GM12878 (cell line): ENCODE data around the gene USP12. TPM values are rescaled to one million over a fixed set of nuclear protein-coding genes. Genes with fewer than 3 reads are reported as not detected.

Experiments
- ATAC-seq: fragments of 200-7000 bp; cut with Tn5 transposase; 3 replicates; pipeline ENCODE4 v1.9.1; 2020; ENCODE audit warnings: mild to moderate bottlenecking, moderate library complexity
- BruUV-seq: library from RNA; stranded (reverse); fragments of 400-500 nt; replicated peaks from 2 replicates; lab custom pipeline; 2021; lab: Mats Ljungman, UMichigan
- CTCF ChIA-PET: fragments of 300-600 bp; sonication (Branson Sonifier 250); formaldehyde crosslinking; extraction: SDS; loops from one replicate; lab custom pipeline; 2021; ENCODE audit warnings: inconsistent platforms; lab: Yijun Ruan, JAX
- POLR2A ChIA-PET: fragments of 350-600 bp; formaldehyde crosslinking; extraction: SDS; loops from one replicate; lab custom pipeline; 2021; ENCODE audit warnings: inconsistent platforms; lab: Charles Lee
- RAD21 ChIA-PET: fragments of 300-600 bp; sonication (Branson Sonifier 250); formaldehyde crosslinking; loops from one replicate; lab custom pipeline; 2023; ENCODE audit warnings: antibody characterized with exemption; ENCODE audit not compliant: unreplicated experiment; lab: Charles Lee
- SMC1A ChIA-PET: fragments of 300-600 bp; sonication (Branson Sonifier 250); formaldehyde crosslinking; loops from one replicate; lab custom pipeline; 2023; ENCODE audit not compliant: unreplicated experiment, uncharacterized antibody; lab: Charles Lee
- DNase-seq: peaks from one replicate; pipeline ENCODE4 v3.0.0-alpha.2; 2011; ENCODE audit warnings: low read depth, low spot score
- FAIRE-seq: peaks from 3 replicates; lab custom pipeline; 2011; peaks lifted over from hg19 to GRCh38; lab: Jason Lieb, UNC
- H2AFZ ChIP-seq: 2 replicates; pipeline ENCODE4 v1.6.0; 2011; ENCODE audit warnings: low read depth, low read length, control low read depth; ENCODE audit not compliant: control insufficient read depth
- H3K27ac ChIP-seq: 2 replicates; pipeline ENCODE4 v1.5.1; 2011; ENCODE audit warnings: control low read depth; ENCODE audit not compliant: control insufficient read depth, insufficient read depth
- H3K27me3 ChIP-seq, 2 experiments: replicated peaks in 1 of 2; 2 replicates each; pipeline versions ENCODE4 v1.6.0 to v1.6.1; 2011; ENCODE audit warnings: low read length in 1 of 2; ENCODE audit not compliant: control insufficient read depth in 2 of 2, insufficient read depth in 2 of 2
- H3K36me3 ChIP-seq, 2 experiments: 2 replicates each; pipeline ENCODE4 v1.5.1; 2011; ENCODE audit warnings: low read length in 1 of 2; ENCODE audit not compliant: control insufficient read depth in 2 of 2, insufficient read depth in 2 of 2
- H3K4me1 ChIP-seq: 2 replicates; pipeline ENCODE4 v1.6.1; 2011; ENCODE audit warnings: mild to moderate bottlenecking, low read length, moderate library complexity, mixed read lengths; ENCODE audit not compliant: control insufficient read depth, insufficient read depth
- H3K4me2 ChIP-seq: 2 replicates; pipeline ENCODE4 v1.6.0; 2011; ENCODE audit warnings: control low read depth; ENCODE audit not compliant: control insufficient read depth, insufficient read depth
- H3K4me3 ChIP-seq: fragments of 200-600 bp; sonication (generic); 2 replicates; pipeline ENCODE4 v1.5.1; 2016
- H3K79me2 ChIP-seq: 2 replicates; pipeline ENCODE4 v1.6.0; 2011; ENCODE audit warnings: low read length; ENCODE audit not compliant: control insufficient read depth, insufficient read depth
- H3K9ac ChIP-seq: 2 replicates; pipeline ENCODE4 v1.8.0; 2011; ENCODE audit warnings: low read length, control low read depth, mixed read lengths; ENCODE audit not compliant: control insufficient read depth, insufficient read depth
- H3K9me3 ChIP-seq: replicated peaks from 3 replicates; pipeline ENCODE4 v1.5.1; 2011; ENCODE audit warnings: mild to moderate bottlenecking, low read length; ENCODE audit not compliant: control insufficient read depth, insufficient read depth
- H4K20me1 ChIP-seq: 2 replicates; pipeline ENCODE4 v1.6.0; 2011; ENCODE audit not compliant: control insufficient read depth, insufficient read depth
- CHD1 ChIP-seq: IDR thresholded peaks from 2 replicates; pipeline ENCODE4 v1.6.1; 2012; ENCODE audit warnings: low read depth, low read length, improper control_type of control experiment
- RAD21 ChIP-seq: IDR thresholded peaks from 2 replicates; pipeline ENCODE4 v1.6.1; 2011; ENCODE audit warnings: mild to moderate bottlenecking, low read depth, low read length, moderate library complexity; ENCODE audit not compliant: insufficient read depth
- RBBP5 ChIP-seq: fragments of 200-600 bp; sonication (generic); conservative IDR thresholded peaks from 2 replicates; pipeline ENCODE4 v1.6.1; 2016
- YY1 ChIP-seq: IDR thresholded peaks from 2 replicates; pipeline ENCODE4 v1.6.1; 2011; ENCODE audit warnings: low read depth, mild to moderate bottlenecking, low read length
- ZBTB40 ChIP-seq: fragments of 450-650 bp; IDR thresholded peaks from 2 replicates; pipeline ENCODE4 v1.6.1; 2016; ENCODE audit warnings: mild to moderate bottlenecking, moderate library complexity, borderline replicate concordance
- WGBS: methylation state at CpG from one replicate; pipeline ENCODE4 v1.1.6; 2016; ENCODE audit warnings: low lambda C conversion rate; ENCODE audit not compliant: insufficient replicate concordance, insufficient coverage; ENCODE audit errors: missing lambda C conversion rate; 5-methylcytosine and 5-hydroxymethylcytosine counted together
- in situ Hi-C: fragments of 300-500 bp; cut with MboI; formaldehyde crosslinking; loops from 9 replicates; pipeline ENCODE4 v1.14.3; 2018; ENCODE audit warnings: mixed read lengths
- intact Hi-C: fragments of 100-400 bp; cut with micrococcal nuclease; formaldehyde crosslinking; loops from one replicate; pipeline ENCODE4 v1.14.2; 2022; ENCODE audit not compliant: unreplicated experiment
- polyA plus RNA-seq, 11 experiments: library from polyadenylated mRNA; depleted of rRNA in 4 of 11; unstranded in 6 of 11; stranded (reverse) in 5 of 11; fragments of >200 nt; fragmentation: Nextera tagmentation in 4 of 11; fragmentation: Illumina TruSeq in 1 of 11; extraction: Ambion mirVana in 4 of 11; extraction: Trizol in 1 of 11; gene quantifications; 1 replicate in 1 of 11; 2 replicates in 10 of 11; pipeline versions ENCODE4 v1.2.1 to v1.2.3, GENCODE V29; 2011 to 2016; ENCODE audit warnings: inconsistent platforms in 2 of 11, missing spikeins in 2 of 11, low read depth in 1 of 11
- total RNA-seq, 4 experiments: library from RNA; depleted of rRNA in 3 of 4; stranded (reverse); fragments of >200 nt in 3 of 4; fragmentation: Illumina TruSeq in 1 of 4; extraction: Trizol in 1 of 4; gene quantifications; 2 replicates each; pipeline versions ENCODE4 v1.2.1 to v1.2.3, GENCODE V29; 2013 to 2021
- TF ChIP-seq, protein P1 (sequence below): IDR thresholded peaks from 2 replicates; pipeline ENCODE4 v1.6.1; 2012; ENCODE audit warnings: mild to moderate bottlenecking, low read depth, low read length
- TF ChIP-seq, protein P2 (sequence below): fragments of 450-650 bp; IDR thresholded peaks from 2 replicates; pipeline ENCODE4 v1.6.1; 2016; ENCODE audit warnings: mild to moderate bottlenecking
- TF ChIP-seq, protein P3 (sequence below): fragments of 450-650 bp; IDR thresholded peaks from 2 replicates; pipeline ENCODE4 v1.6.1; 2017; ENCODE audit warnings: low read depth, mild to moderate bottlenecking, moderate library complexity

The USP12 gene
- total and polyA plus RNA-seq, 10 of the 15 experiments (the other 5 are each of a cell fraction or from before 2014, with no cell fraction given), result 3.5 to 32.2 (median 24.6) TPM

DNA sequence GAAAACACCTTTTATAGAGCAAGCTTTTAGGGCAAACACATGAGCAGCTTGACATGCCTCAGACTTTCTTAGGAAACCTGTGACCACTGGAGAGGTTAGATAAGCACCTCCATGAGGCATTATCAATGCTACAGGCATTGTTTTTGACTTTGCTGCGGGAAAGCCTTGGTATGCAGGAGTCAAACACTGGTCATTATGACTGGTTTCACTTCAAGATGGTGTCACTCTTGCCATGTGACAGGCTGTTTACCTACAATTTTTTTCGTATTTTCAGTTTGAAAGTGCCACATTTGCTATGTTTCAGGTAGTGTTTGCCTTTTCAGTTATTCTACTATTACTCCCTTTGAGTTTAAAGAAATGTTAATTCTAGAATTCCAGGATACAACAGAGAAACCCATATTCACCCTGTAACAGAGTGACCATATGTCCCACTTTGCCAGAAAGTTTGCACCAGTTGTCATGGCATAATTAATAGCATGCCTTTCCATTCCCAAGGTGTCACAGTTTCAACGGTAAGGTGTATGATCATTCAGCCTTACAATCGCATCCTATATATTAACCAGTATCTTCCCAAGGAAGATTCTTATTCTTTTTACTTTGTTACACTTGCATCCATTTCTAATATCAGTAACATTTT, 33.0 kb downstream of the USP12 start:
- Histone ChIP-seq H3K9me3 (no peaks in the 10 kb centered on the region; the same call in 1 of the 3 replicates), H3K9ac (no peak overlapping the region), H3K79me2 (peaks cover 85% of the 10 kb centered on the region), H4K20me1 (peaks cover 2% of the 10 kb centered on the region; the same call in 1 of the 2 replicates), H3K27me3 (no peaks in the 10 kb centered on the region), H3K4me2 (no peak overlapping the region), H3K27ac (no peak overlapping the region), H2AFZ (no peak overlapping the region), H3K4me3 (no peak overlapping the region), H3K36me3 (0 out of 4 replicates have a peak, but pooled peaks cover 0 to 2% of the 10 kb centered on the region in 2 experiments), H3K4me1 (no peaks in the 10 kb centered on the region)
- ChIA-PET CTCF (interaction anchor here (1.2 kb wide), 1 partner anchor 9 kb away, joined by 9 read pairs; no protein-coding TSS in a partner anchor), SMC1A (interaction anchor here (0.5 to 2.6 kb wide), 7 partner anchors 9 to 105 kb away, joined by 3 to 14 read pairs (median 4); no protein-coding TSS in a partner anchor), POLR2A (no interaction called here), RAD21 (no interaction called here)
- in situ Hi-C loops, result no loop called here
- intact Hi-C loops, result no loop called here
- ATAC-seq, result peak; percentile 41
- 60% methylated on average over 4 of the region's 4 CpGs for WGBS
- no peak for DNase-seq
- BruUV-seq, result no TSS peak
- FAIRE-seq, result no peak
- TF ChIP-seq, protein P1, sequence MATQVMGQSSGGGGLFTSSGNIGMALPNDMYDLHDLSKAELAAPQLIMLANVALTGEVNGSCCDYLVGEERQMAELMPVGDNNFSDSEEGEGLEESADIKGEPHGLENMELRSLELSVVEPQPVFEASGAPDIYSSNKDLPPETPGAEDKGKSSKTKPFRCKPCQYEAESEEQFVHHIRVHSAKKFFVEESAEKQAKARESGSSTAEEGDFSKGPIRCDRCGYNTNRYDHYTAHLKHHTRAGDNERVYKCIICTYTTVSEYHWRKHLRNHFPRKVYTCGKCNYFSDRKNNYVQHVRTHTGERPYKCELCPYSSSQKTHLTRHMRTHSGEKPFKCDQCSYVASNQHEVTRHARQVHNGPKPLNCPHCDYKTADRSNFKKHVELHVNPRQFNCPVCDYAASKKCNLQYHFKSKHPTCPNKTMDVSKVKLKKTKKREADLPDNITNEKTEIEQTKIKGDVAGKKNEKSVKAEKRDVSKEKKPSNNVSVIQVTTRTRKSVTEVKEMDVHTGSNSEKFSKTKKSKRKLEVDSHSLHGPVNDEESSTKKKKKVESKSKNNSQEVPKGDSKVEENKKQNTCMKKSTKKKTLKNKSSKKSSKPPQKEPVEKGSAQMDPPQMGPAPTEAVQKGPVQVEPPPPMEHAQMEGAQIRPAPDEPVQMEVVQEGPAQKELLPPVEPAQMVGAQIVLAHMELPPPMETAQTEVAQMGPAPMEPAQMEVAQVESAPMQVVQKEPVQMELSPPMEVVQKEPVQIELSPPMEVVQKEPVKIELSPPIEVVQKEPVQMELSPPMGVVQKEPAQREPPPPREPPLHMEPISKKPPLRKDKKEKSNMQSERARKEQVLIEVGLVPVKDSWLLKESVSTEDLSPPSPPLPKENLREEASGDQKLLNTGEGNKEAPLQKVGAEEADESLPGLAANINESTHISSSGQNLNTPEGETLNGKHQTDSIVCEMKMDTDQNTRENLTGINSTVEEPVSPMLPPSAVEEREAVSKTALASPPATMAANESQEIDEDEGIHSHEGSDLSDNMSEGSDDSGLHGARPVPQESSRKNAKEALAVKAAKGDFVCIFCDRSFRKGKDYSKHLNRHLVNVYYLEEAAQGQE, result no peak
- TF ChIP-seq YY1 (0 out of 2 replicates have a peak, but pooled peaks have one; percentile 34), ZBTB40 (no peak), RBBP5 (no peak), CHD1 (no peak), RAD21 (no peak)
- TF ChIP-seq, protein P2, sequence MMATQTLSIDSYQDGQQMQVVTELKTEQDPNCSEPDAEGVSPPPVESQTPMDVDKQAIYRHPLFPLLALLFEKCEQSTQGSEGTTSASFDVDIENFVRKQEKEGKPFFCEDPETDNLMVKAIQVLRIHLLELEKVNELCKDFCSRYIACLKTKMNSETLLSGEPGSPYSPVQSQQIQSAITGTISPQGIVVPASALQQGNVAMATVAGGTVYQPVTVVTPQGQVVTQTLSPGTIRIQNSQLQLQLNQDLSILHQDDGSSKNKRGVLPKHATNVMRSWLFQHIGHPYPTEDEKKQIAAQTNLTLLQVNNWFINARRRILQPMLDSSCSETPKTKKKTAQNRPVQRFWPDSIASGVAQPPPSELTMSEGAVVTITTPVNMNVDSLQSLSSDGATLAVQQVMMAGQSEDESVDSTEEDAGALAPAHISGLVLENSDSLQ, result no peak
- TF ChIP-seq, protein P3, sequence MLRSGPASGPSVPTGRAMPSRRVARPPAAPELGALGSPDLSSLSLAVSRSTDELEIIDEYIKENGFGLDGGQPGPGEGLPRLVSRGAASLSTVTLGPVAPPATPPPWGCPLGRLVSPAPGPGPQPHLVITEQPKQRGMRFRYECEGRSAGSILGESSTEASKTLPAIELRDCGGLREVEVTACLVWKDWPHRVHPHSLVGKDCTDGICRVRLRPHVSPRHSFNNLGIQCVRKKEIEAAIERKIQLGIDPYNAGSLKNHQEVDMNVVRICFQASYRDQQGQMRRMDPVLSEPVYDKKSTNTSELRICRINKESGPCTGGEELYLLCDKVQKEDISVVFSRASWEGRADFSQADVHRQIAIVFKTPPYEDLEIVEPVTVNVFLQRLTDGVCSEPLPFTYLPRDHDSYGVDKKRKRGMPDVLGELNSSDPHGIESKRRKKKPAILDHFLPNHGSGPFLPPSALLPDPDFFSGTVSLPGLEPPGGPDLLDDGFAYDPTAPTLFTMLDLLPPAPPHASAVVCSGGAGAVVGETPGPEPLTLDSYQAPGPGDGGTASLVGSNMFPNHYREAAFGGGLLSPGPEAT, result no peak
